Endodermal cell (in vitro differentiated cells): ENCODE data around the gene BTRC. TPM values are rescaled to one million over a fixed set of nuclear protein-coding genes. Genes with fewer than 3 reads are reported as not detected.
"Not testable (repeated sequence)": the region's sequence is repeated elsewhere in the genome, so short reads cannot be mapped to it uniquely, and the experiment has no call there.

ENCODE experiments used
- DNase-seq: peaks from one replicate; pipeline ENCODE4 v3.0.0-alpha.2; 2017
- H3K27ac ChIP-seq: 2 replicates; pipeline ENCODE4 v1.5.1; 2013; ENCODE audit warnings: mild to moderate bottlenecking, low read depth, low read length, moderate library complexity
- H3K27me3 ChIP-seq: 2 replicates; pipeline ENCODE4 v1.6.1; 2013; ENCODE audit warnings: mild to moderate bottlenecking, low read length, moderate library complexity; ENCODE audit not compliant: insufficient read depth, control insufficient read depth, poor library complexity, severe bottlenecking
- H3K36me3 ChIP-seq: 2 replicates; pipeline ENCODE4 v1.7.0; 2013; ENCODE audit warnings: mild to moderate bottlenecking, low read length, moderate library complexity; ENCODE audit not compliant: control insufficient read depth, insufficient read depth
- H3K4me1 ChIP-seq: one replicate; pipeline ENCODE4 v1.7.0; 2013; ENCODE audit warnings: low read length; ENCODE audit not compliant: control insufficient read depth, insufficient read depth
- H3K4me3 ChIP-seq: 2 replicates; pipeline ENCODE4 v1.5.1; 2013; ENCODE audit warnings: mild to moderate bottlenecking, low read length, moderate library complexity
- H3K9ac ChIP-seq: 2 replicates; pipeline ENCODE4 v1.6.1; 2013; ENCODE audit warnings: mild to moderate bottlenecking, low read length, moderate library complexity; ENCODE audit not compliant: poor library complexity, severe bottlenecking; ENCODE audit errors: extremely low read depth
- H3K9me3 ChIP-seq: 2 replicates; pipeline ENCODE4 v1.6.1; 2013; ENCODE audit warnings: mild to moderate bottlenecking, low read length, moderate library complexity; ENCODE audit not compliant: control insufficient read depth
- H3K27ac Mint-ChIP-seq: 2 replicates; pipeline ENCODE4 v1.8.0; 2020; ENCODE audit warnings: mixed read lengths
- H3K27me3 Mint-ChIP-seq: 2 replicates; pipeline ENCODE4 v1.8.0; 2021; ENCODE audit warnings: mild to moderate bottlenecking, mixed read lengths; ENCODE audit not compliant: insufficient read depth
- H3K36me3 Mint-ChIP-seq: 2 replicates; pipeline ENCODE4 v1.8.0; 2020; ENCODE audit warnings: low read depth, mixed read lengths
- H3K4me1 Mint-ChIP-seq: 2 replicates; pipeline ENCODE4 v1.8.0; 2020; ENCODE audit warnings: mixed read lengths
- H3K4me3 Mint-ChIP-seq: 2 replicates; pipeline ENCODE4 v1.8.0; 2020; ENCODE audit warnings: mild to moderate bottlenecking, moderate library complexity, mixed read lengths
- H3K9me3 Mint-ChIP-seq: 2 replicates; pipeline ENCODE4 v1.8.0; 2020; ENCODE audit warnings: mild to moderate bottlenecking, mixed read lengths
- WGBS, 2 experiments: methylation state at CpG; one replicate each; pipeline versions ENCODE4 v1.1.5 to v1.1.7; 2013; ENCODE audit warnings: missing lambda C conversion rate in 2 of 2, mixed read lengths in 1 of 2; ENCODE audit not compliant: insufficient coverage in 1 of 2, insufficient read length in 1 of 2; 5-methylcytosine and 5-hydroxymethylcytosine counted together
- total RNA-seq, 2 donors: library from RNA; stranded (reverse); fragmentation: NEBNext Ultra II Directional in 1 of 2; extraction: Animal tissue kit (Norgen Biotek cat#: 25700) in 1 of 2; gene quantifications; 2 replicates in 1 of 2; 3 replicates in 1 of 2; pipeline ENCODE4 v1.2.1, GENCODE V29; 2021
- TF ChIP-seq, protein P1 (sequence below): fragments of 200-600 bp; sonication (generic); conservative IDR thresholded peaks from 2 replicates; pipeline ENCODE4 v1.5.0; 2021; ENCODE audit warnings: antibody characterized with exemption, mild to moderate bottlenecking

Gene BTRC
- total RNA-seq, 2 donors from 2014 or later, result 30.1 to 38.2 TPM

DNA sequence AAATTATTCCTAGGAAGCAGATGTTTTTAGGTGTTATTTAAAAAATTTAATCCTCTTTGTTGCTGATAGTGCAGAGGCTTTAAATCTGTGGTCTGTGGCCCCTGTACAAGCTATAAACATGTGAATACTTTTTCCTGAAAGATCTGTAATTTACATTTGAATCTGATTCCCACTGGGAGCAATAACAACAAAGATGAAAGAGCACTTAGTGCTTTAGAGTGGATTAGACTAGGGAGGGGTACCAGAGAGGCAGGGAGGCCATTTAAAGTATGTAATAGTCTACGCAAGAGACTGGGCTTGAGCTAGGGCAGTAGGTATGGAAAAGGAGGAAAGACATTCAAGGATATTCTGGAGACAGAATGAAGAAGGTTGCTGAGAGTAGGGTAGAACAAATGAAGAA lies 19.1 kb downstream of the BTRC start:
- Histone ChIP-seq H3K4me1 (no peaks in the 10 kb centered on the region), H3K27ac (no peak overlapping the region), H3K27me3 (no peaks in the 10 kb centered on the region), H3K9me3 (no peaks in the 10 kb centered on the region), H3K9ac (no peak overlapping the region), H3K4me3 (no peak overlapping the region), H3K36me3 (peaks cover 4% of the 10 kb centered on the region)
- H3K36me3 Mint-ChIP-seq, result peaks cover 42% of the 10 kb centered on the region
- H3K4me1 Mint-ChIP-seq, result peaks cover 2% of the 10 kb centered on the region
- DNase-seq, result no peak
- WGBS, 2 experiments, result 70 to 93% methylated on average over 1 of the region's 1 CpG
- H3K9me3 Mint-ChIP-seq, result peaks cover 1% of the 10 kb centered on the region
- no peak overlapping the region for H3K27ac Mint-ChIP-seq
- H3K4me3 Mint-ChIP-seq, result no peak overlapping the region
- H3K27me3 Mint-ChIP-seq, result no peaks in the 10 kb centered on the region
- TF ChIP-seq, protein P1, sequence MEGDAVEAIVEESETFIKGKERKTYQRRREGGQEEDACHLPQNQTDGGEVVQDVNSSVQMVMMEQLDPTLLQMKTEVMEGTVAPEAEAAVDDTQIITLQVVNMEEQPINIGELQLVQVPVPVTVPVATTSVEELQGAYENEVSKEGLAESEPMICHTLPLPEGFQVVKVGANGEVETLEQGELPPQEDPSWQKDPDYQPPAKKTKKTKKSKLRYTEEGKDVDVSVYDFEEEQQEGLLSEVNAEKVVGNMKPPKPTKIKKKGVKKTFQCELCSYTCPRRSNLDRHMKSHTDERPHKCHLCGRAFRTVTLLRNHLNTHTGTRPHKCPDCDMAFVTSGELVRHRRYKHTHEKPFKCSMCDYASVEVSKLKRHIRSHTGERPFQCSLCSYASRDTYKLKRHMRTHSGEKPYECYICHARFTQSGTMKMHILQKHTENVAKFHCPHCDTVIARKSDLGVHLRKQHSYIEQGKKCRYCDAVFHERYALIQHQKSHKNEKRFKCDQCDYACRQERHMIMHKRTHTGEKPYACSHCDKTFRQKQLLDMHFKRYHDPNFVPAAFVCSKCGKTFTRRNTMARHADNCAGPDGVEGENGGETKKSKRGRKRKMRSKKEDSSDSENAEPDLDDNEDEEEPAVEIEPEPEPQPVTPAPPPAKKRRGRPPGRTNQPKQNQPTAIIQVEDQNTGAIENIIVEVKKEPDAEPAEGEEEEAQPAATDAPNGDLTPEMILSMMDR, result no peak

DNA sequence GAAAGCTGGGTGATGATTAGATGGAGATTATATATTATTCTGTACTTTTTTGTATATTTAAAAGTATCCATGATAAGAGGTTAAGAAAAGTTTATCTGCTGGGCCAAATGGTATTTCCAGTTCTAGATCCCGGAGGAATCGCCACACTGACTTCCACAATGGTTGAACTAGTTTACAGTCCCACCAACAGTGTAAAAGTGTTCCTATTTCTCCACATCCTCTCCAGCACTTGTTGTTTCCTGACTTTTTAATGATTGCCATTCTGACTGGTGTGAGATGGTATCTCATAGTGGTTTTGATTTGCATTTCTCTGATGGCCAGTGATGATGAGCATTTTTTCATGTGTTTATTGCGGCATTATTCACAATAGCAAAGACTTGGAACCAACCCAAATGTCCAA lies 20.0 kb downstream of the BTRC start:
- H3K9ac ChIP-seq, H3K4me1 ChIP-seq, H3K9me3 ChIP-seq, H3K4me1 Mint-ChIP-seq, H3K27me3 Mint-ChIP-seq, H3K27me3 ChIP-seq, DNase-seq, H3K9me3 Mint-ChIP-seq, H3K4me3 Mint-ChIP-seq, H3K4me3 ChIP-seq, H3K27ac Mint-ChIP-seq, H3K27ac ChIP-seq, H3K36me3 ChIP-seq: not testable (repeated sequence)
- no CpG with 5 or more reads among the region's 3 CpGs for WGBS, 2 experiments
- peaks cover 35% of the 10 kb centered on the region for H3K36me3 Mint-ChIP-seq

DNA sequence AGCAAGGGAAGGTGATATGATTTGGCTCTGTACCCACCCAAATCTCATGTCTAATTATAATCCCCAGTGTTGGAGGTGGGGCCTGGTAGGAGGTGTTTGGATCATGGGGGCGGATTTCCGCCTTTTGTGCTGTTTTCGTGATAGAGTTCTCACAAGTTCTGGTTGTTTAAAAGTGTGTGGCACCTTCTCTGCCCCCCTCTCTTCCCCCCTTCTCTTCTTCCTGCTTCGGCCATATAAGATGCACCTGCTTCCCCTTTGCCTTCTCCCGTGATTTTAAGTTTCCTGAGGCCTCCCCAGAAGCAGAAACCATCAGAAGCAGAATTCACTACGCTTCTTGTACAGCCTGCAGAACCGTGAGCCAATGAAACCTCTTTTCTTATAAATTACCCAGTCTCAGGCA lies 21.1 kb downstream of the BTRC start:
- H3K27ac ChIP-seq, result no peak overlapping the region
- H3K27me3 ChIP-seq, result no peaks in the 10 kb centered on the region
- H3K4me1 Mint-ChIP-seq, result peaks cover 2% of the 10 kb centered on the region
- peaks cover 1% of the 10 kb centered on the region for H3K9me3 Mint-ChIP-seq
- no peak overlapping the region for H3K4me3 Mint-ChIP-seq
- no peak overlapping the region for H3K9ac ChIP-seq
- DNase-seq, result no peak
- no peaks in the 10 kb centered on the region for H3K9me3 ChIP-seq
- H3K36me3 ChIP-seq, result no peaks in the 10 kb centered on the region
- no peaks in the 10 kb centered on the region for H3K27me3 Mint-ChIP-seq
- peaks cover 24% of the 10 kb centered on the region for H3K36me3 Mint-ChIP-seq
- H3K4me3 ChIP-seq, result no peak overlapping the region
- H3K27ac Mint-ChIP-seq, result no peak overlapping the region
- TF ChIP-seq, protein P1, result no peak
- 89 to 93% methylated on average over 7 of the region's 7 CpGs for WGBS, 2 experiments
- H3K4me1 ChIP-seq, result no peaks in the 10 kb centered on the region

DNA sequence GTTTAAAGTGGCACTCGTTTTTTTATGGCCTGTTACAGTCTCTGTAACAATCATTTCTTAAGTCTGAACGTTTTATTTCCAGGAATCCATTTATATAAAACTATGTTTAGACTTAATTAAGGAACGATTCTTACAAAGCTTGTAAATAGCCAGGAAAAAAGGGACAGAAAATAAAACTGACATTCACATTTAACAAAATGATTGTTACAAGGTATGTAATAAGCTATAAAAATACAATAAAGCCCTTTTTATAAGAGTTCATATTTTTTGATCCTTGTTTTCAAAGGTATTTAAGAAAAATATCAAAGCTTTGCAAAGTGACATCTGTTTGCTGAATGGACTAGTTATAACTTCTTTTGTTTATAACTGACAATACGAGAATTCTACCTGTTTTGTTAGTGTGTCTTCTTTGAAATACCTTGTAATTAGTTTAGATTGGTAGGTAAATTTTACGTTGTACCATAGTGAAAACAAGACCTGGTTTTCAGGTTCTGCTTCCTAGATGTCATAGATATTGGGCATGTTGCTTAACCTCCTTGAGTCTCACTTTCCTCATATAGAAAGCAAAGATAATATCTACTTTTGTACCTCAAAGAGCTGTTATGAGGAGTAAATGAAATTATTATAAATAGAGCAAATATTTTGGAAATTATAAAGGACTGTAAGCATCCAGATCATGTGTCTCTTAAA lies 25.8 kb downstream of the BTRC start:
- Histone ChIP-seq H3K36me3 (no peaks in the 10 kb centered on the region), H3K9ac (no peak overlapping the region), H3K4me1 (no peaks in the 10 kb centered on the region), H3K27ac (no peak overlapping the region), H3K4me3 (no peak overlapping the region), H3K27me3 (no peaks in the 10 kb centered on the region), H3K9me3 (no peaks in the 10 kb centered on the region)
- DNase-seq, result no peak
- H3K9me3 Mint-ChIP-seq, result no peaks in the 10 kb centered on the region
- H3K36me3 Mint-ChIP-seq, result peaks cover 1% of the 10 kb centered on the region
- H3K27ac Mint-ChIP-seq, result no peak overlapping the region
- H3K27me3 Mint-ChIP-seq, result no peaks in the 10 kb centered on the region
- no peaks in the 10 kb centered on the region for H3K4me1 Mint-ChIP-seq
- 93 to 100% methylated on average over 2 to 5 of the region's 5 CpGs for WGBS, 2 experiments
- TF ChIP-seq, protein P1, result no peak
- H3K4me3 Mint-ChIP-seq, result no peak overlapping the region
